HG03060 (cell line): ENCODE measurements around the gene MAPKAPK5.
"Not testable (repeated sequence)": the region's sequence is repeated elsewhere in the genome, so short reads cannot be mapped to it uniquely, and the experiment has no call there.

ENCODE experiments used
- ATAC-seq: cut with Tn5 transposase; IDR thresholded peaks from one replicate; pipeline ENCODE4 v1.9.1; 2021; ENCODE audit warnings: low read depth, moderate number of reproducible peaks; ENCODE audit not compliant: unreplicated experiment

The MAPKAPK5 gene

GRCh38 chr12:111881716-111882115 is 39.7 kb downstream of the MAPKAPK5 start:
- ATAC-seq, result no peak

- ATAC-seq, result no peak
Observed at GRCh38 chr12:111886662-111887545, 44.9 kb downstream of the MAPKAPK5 start.

- no peak for ATAC-seq
Observed at GRCh38 chr12:111887926-111888745, 46.1 kb downstream of the MAPKAPK5 start.

- ATAC-seq, result no peak
Observed at GRCh38 chr12:111893287-111893686, 51.3 kb downstream of the MAPKAPK5 start.

GRCh38 chr12:111894556-111894955 is 52.5 kb downstream of the MAPKAPK5 start:
- no peak for ATAC-seq

GRCh38 chr12:111901182-111901581 is 59.2 kb downstream of the MAPKAPK5 start:
- no peak for ATAC-seq

- ATAC-seq, result no peak
Observed at GRCh38 chr12:111904446-111904975, 62.5 kb downstream of the MAPKAPK5 start.

- no peak for ATAC-seq
Observed at GRCh38 chr12:111905502-111905901, 63.5 kb downstream of the MAPKAPK5 start.

- no peak for ATAC-seq
Observed at GRCh38 chr12:111907740-111908139, 65.7 kb downstream of the MAPKAPK5 start.

GRCh38 chr12:111925171-111925570 is 83.1 kb downstream of the MAPKAPK5 start:
- ATAC-seq, result no peak

- no peak for ATAC-seq
Observed at GRCh38 chr12:111926631-111927030, 84.6 kb downstream of the MAPKAPK5 start.

GRCh38 chr12:111927346-111927745 is 85.3 kb downstream of the MAPKAPK5 start:
- no peak for ATAC-seq

GRCh38 chr12:111932241-111932640 is 90.2 kb downstream of the MAPKAPK5 start:
- no peak for ATAC-seq

- no peak for ATAC-seq
Observed at GRCh38 chr12:111936869-111937268, 94.8 kb downstream of the MAPKAPK5 start.

- ATAC-seq, result no peak
Observed at GRCh38 chr12:111937429-111937828, 95.4 kb downstream of the MAPKAPK5 start.

- no peak for ATAC-seq
Observed at GRCh38 chr12:111942557-111942956, 100.5 kb downstream of the MAPKAPK5 start.

GRCh38 chr12:111943929-111944328 is 101.9 kb downstream of the MAPKAPK5 start:
- ATAC-seq, result no peak

GRCh38 chr12:111950961-111951676 is 109.1 kb downstream of the MAPKAPK5 start:
- not testable (repeated sequence) for ATAC-seq
